ENCODE results near the gene LRRK1.

DNA sequence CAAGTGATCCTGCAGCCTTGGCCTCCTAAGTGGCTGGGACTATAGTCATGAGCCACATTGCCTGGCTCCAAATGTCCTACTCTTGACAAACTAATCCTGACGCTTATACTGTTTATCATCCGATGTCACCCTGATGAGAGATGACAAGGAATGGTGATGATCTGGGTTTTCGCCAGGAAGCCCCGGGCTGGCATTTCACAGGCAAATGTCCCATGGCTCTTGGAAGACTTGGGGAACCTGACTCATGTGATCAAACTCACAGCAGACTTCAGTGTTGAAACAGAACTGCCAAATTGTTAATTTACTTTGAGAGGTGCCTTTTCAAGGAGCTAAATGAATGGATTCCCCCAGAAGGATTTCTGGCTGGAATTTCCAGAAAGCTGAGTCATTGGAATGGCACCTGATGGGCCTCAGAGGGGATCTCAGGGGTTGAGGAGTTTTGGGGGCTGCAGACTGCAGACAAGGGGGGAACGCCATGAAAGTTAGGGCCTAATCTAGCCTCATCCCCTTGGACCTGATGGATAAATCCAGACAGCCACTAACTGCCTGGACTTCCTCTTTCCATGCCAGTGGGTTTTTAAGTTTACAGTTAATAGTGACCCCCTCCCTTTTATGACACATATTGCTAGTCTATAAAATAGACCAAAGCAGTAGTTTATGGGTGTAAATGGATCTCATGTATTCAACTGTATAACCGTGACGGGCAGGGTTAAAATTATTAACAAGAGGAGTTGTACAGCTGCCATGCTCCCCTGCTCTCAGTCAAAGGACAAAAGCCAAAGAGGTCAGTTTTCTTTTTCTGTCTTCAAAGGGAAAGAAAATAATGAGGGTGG, 186.1 kb downstream of the LRRK1 start:
- TF ChIP-seq CTCF (IDR thresholded peaks at IDR 0.05) (no peak), EP300 (IDR thresholded peaks at IDR 0.05) (no peak), POLR2A (IDR thresholded peaks at IDR 0.05) (no peak), POLR2AphosphoS5 (IDR thresholded peaks at IDR 0.05) (no peak)

Measured in gastroesophageal sphincter (tissue), 3 donors.